ENCODE results near the gene RABEP1.

- TF ChIP-seq EZH2 (IDR thresholded peaks at IDR 0.05; ENCODE audit: low read depth) (no peak), CTCF (conservative IDR thresholded peaks at IDR 0.05) (no peak)
These were observed 33.1 kb upstream of the RABEP1 start for GRCh38 chr17:5248821-5249479.
